ENCODE results near the gene MGAT1.
"Not testable (repeated sequence)": the region's sequence is repeated elsewhere in the genome, so short reads cannot be mapped to it uniquely, and the experiment has no call there.

MGAT1 gene

DNA sequence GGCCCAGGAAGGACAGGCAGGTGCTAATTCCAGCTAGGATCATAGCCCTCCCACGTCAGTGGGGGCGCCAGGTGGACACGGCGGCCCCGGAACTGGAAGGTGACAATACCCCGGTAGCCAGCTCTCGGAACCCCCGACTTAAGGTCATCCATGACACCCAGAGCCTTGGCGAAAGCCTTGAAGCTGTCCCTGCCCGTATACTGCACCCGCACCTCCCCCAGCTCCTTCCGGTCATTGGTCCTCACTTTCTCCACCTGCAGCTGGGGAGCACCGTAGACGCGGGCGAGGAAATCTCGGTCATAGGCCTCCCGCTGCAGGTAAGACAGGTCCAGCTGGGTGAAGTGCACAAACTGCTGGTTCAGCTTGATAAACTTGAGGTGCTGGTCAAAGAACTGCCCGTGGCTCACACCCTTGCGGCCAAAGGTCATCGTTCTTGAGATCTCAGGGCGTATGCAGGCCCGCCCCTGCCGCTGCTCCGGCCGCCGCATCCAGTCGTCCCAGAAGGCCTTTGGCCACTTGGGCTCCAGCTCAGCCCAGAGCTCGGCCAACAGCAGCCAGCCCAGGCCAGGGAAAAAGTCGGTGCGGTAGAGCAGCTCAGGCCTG is 10.9 kb downstream of the MGAT1 start:
- no peak for DNase-seq (ENCODE audit: low spot score in 2 of 2)
- ATAC-seq (ENCODE audit: low read depth) = no peak
- Mint-ChIP-seq H3K4me3 (no peak overlapping the region), H3K4me1 (peaks cover 37% of the 10 kb centered on the region), H3K27ac (no peak overlapping the region), H3K27me3 (no peaks in the 10 kb centered on the region), H3K9me3 (no peaks in the 10 kb centered on the region), H3K36me3 (peaks cover 12% of the 10 kb centered on the region)

DNA sequence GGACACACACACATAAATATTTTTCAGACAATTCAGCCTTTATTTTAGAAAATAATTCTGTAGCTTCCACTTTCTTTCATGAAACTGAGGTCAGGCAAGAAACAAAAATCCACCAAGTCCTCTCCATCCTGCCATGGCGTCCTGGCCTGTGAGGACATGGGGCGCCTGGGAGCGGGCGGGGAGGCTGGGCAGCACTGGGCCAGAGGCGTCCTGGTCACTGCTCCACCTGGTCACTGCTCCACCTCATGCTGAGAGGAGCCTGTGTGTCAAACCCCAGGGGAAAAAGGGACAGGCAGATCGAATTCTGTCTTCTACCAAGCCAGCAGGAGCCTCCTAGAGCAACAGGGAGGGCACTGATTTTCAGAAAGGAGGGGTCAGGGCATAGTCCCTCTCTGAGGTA is 12.1 kb downstream of the MGAT1 start:
- Mint-ChIP-seq H3K27ac (peak overlapping the region; percentile 42), H3K4me3 (no peak overlapping the region), H3K4me1 (peaks cover 39% of the 10 kb centered on the region), H3K36me3 (peaks cover 12% of the 10 kb centered on the region), H3K27me3 (no peaks in the 10 kb centered on the region), H3K9me3 (no peaks in the 10 kb centered on the region)
- DNase-seq (ENCODE audit: low spot score in 2 of 2) (no peak), ATAC-seq (ENCODE audit: low read depth) (no peak)

DNA sequence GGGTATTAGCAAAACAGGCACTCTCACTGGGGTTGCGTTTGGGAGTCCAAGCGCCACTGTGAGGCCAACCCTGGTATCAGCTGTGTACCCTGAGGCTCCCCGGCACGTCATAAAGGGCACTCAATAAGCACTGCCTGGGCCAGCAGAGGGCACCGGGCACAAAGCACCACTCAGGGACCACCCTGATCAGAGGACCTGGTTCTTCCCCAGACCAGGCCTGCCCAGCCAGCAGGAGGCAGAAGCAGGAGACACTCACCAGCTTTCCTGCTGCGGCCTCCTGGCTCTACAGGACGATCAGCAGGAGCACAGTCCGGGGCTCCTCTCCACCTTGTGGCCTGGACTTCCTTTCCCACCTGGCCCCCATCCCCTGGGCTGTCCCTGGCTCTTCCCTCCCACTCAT is 12.6 kb downstream of the MGAT1 start:
- Mint-ChIP-seq H3K4me1 (peaks cover 35% of the 10 kb centered on the region), H3K36me3 (peaks cover 10% of the 10 kb centered on the region), H3K27me3 (no peaks in the 10 kb centered on the region), H3K4me3 (no peak overlapping the region), H3K9me3 (no peaks in the 10 kb centered on the region), H3K27ac (peak overlapping the region; percentile 42)
- DNase-seq (ENCODE audit: low spot score in 2 of 2) (no peak), ATAC-seq (ENCODE audit: low read depth) (peak; percentile 56)

DNA sequence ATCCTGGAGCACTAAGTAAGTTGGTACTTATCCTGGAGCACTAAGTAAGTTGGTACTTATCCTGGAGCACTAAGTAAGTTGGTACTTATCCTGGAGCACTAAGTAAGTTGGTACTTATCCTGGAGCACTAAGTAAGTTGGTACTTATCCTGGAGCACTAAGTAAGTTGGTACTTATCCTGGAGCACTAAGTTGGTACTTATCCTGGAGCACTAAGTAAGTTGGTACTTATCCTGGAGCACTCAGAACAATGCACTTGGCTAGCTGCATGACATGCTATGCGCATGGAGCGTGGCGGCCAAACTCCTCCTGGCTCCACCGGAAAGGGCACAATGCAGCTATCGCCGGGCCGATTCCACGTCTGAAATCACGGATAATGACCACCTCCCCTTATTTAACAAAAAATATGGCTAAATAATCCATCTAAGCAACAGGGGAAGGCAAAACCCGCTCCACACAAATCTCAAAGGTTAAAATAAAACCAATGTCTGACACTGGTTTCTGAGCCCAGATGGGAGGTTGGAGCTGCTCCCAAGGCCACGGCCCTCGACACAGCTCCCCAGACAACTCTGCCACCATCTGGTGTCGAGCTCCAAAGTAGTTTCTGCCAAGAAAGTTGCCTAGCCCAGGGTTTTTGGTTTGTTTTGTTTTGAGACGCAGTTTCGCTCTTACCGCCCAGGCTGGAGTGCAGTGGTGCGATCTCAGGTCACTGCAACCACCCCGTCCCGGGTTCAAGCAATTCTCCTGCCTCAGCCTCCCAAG is 13.8 kb downstream of the MGAT1 start:
- not testable (repeated sequence) for ATAC-seq (ENCODE audit: low read depth); H3K36me3 Mint-ChIP-seq; H3K27ac Mint-ChIP-seq; H3K9me3 Mint-ChIP-seq; H3K27me3 Mint-ChIP-seq; H3K4me3 Mint-ChIP-seq; DNase-seq (ENCODE audit: low spot score in 2 of 2)
- H3K4me1 Mint-ChIP-seq = peaks cover 30% of the 10 kb centered on the region

DNA sequence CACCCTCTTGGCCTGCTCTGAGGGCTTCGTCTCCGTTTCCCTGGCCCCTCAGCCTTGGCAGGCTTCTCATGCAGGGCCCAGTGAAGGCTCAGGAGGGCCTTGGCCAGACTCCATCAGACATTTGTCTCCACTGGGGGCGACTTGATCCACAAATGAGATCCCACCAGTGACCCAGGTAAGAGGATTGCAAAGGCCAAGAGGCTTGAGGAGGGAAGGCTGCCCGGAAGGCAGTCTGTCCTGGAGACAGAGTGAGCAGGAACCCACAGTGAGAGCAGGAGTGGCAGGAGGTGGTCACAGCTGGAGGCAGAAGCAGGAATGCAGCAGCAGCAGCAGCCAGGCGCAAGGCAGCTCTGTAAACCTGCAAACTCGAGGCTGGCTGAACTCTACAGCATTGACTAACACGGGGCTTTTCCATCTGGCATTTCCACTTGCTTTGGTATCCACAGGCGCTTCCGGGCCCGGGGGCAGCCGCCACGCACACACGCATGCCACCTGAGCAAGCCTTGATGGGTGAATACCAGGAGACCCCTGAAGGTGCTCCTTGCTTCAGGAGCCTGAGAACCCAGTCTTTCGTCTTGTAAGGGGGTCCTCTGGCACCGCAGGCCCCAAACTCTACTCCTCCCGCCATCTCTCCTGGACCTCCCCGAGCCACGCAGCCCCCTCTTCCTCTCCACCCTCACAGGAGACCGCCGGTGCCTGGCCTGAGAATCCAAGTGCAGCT is 14.7 kb downstream of the MGAT1 start:
- H3K36me3 Mint-ChIP-seq = peaks cover 3% of the 10 kb centered on the region
- no peak overlapping the region for H3K27ac Mint-ChIP-seq
- no peaks in the 10 kb centered on the region for H3K9me3 Mint-ChIP-seq
- peaks cover 21% of the 10 kb centered on the region for H3K4me1 Mint-ChIP-seq
- DNase-seq (ENCODE audit: low spot score in 2 of 2) (no peak), ATAC-seq (ENCODE audit: low read depth) (no peak)
- H3K27me3 Mint-ChIP-seq = no peaks in the 10 kb centered on the region
- no peak overlapping the region for H3K4me3 Mint-ChIP-seq

DNA sequence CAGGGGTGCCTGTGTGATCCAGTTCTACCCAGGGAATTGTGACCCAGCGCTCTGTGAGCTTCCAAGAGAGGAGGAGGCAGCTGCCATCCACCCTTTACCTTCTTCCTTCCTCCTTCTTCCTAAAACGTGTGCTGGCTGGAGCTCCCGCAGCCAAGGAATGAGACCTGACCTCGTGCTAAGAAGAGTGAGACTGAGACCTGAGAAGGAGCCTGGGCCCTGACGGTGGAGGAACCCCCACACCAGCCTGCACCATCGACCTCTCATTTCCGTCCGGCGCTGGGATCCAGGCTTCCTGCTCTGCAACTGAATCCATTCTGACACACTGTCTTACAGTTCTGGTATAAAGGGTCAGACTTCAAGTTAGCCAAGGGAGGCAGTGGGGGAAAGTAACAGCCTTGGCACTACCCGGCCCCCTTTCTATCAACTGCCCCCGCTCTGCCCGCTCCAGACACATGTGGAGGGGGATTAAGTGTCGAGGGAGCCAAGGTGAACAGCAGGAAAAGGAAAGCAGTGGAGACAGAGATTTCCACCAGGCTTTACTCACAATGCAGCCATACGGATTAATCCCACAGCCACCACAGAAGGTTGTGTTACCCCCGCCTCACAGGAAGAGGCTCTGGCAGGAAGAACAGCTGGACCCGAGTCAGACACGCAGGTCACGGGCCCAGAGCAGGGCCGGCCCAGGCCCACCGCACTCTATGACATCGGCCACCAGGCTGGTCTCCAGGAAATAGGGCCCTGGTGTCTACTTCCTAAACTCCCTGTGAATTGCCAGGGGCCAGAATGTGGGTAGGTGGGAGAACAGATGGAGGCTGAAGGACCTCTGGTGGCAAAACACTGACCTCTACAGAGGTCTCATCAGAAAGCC is 15.8 kb downstream of the MGAT1 start:
- no peak overlapping the region for H3K4me3 Mint-ChIP-seq
- ATAC-seq (ENCODE audit: low read depth) (no peak), DNase-seq (ENCODE audit: low spot score in 2 of 2) (no peak)
- H3K27me3 Mint-ChIP-seq = no peaks in the 10 kb centered on the region
- peaks cover 3% of the 10 kb centered on the region for H3K36me3 Mint-ChIP-seq
- no peaks in the 10 kb centered on the region for H3K9me3 Mint-ChIP-seq
- peak overlapping the region; percentile 53 for H3K27ac Mint-ChIP-seq
- H3K4me1 Mint-ChIP-seq = peaks cover 21% of the 10 kb centered on the region

DNA sequence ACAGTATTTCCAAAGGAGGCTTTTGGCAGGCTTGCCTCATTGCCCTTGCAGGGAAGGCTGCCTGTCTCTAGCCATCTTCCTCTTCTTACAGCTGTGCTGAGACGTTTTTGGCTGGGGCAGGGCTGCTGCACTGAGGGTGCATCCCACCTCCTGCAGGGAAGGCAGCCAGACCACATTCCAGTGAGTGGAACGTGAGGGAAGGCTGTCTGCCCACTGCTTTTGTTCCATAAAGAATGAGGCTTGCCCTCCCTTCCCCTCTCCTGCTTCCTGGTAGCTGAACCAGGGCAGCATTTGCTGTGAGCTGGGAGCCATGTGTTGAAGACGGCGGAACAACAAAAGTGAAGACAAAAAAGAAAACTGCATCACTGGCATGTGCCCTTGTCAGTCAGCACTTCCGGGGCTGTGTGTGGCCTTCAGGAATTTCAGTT is 16.8 kb downstream of the MGAT1 start:
- no peak overlapping the region for H3K4me3 Mint-ChIP-seq
- DNase-seq (ENCODE audit: low spot score in 2 of 2) (no peak), ATAC-seq (ENCODE audit: low read depth) (no peak)
- peak overlapping the region; percentile 36 for H3K27ac Mint-ChIP-seq
- H3K4me1 Mint-ChIP-seq = peaks cover 21% of the 10 kb centered on the region
- no peaks in the 10 kb centered on the region for H3K9me3 Mint-ChIP-seq
- H3K27me3 Mint-ChIP-seq = no peaks in the 10 kb centered on the region
- peaks cover 3% of the 10 kb centered on the region for H3K36me3 Mint-ChIP-seq

DNA sequence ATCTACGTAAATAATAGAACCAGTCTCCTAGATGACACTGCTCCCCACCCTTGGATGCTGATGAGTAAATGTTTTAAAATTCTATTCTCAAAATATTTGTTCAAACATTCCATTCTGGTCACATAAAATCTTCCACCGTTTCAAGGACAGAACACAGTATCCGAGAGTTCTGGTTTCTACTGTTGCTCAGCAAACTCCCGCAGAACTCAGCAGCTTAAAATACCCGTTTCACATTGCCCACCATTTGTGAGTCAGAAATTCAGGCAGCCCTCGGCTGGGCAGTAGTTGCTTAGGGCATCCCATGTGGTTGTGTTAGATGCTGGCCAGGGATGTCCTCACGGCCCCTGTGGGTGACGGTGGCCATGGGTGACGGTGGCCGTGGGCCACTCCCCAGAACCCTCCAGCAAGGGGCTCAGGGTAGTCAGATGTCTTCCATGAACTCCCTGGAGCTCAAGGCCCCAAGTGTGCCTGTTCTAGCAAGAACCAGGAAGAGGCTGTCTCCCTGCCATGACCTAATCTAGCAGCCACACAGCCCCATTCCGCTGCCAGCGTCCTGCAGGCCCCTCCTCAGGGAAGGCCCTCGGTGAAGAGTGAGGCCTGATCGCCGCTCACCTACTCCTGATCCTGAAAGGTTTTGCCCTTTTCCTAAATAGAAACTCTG is 17.4 kb downstream of the MGAT1 start:
- no peaks in the 10 kb centered on the region for H3K9me3 Mint-ChIP-seq
- no peak for DNase-seq (ENCODE audit: low spot score in 2 of 2)
- H3K27ac Mint-ChIP-seq = peak overlapping the region; percentile 36
- H3K4me1 Mint-ChIP-seq = peaks cover 19% of the 10 kb centered on the region
- H3K27me3 Mint-ChIP-seq = no peaks in the 10 kb centered on the region
- H3K36me3 Mint-ChIP-seq = peaks cover 3% of the 10 kb centered on the region
- ATAC-seq (ENCODE audit: low read depth) = no peak
- no peak overlapping the region for H3K4me3 Mint-ChIP-seq

DNA sequence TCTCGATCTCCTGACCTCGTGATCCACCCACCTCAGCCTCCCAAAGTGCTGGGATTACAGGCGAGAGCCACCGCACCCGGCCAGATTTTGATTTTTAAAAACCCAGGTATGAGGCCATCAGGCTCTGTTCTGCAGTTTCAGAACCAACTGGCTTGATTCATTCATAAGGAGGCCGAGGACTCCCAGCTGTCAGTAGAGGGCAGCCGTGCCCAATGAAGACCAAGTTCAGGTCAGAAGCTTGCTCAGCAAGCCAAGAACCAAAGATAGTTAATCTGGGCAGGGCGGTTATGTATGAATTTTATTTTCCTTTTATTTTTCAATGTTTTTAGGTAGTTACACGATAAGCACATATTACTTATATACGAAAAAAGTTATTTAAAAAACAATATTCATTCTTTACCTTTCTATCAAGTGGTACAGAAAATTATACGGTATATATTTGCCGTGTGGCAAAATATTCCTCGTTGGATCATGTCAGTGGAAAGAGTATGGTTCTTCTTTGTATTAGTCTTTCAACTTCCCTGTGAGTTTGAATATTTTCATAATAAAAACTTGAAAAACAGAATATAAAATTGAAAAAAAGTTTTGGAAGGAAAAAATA is 18.0 kb downstream of the MGAT1 start:
- Mint-ChIP-seq H3K4me3 (no peak overlapping the region), H3K4me1 (peaks cover 17% of the 10 kb centered on the region), H3K27me3 (no peaks in the 10 kb centered on the region), H3K27ac (no peak overlapping the region), H3K36me3 (peaks cover 2% of the 10 kb centered on the region), H3K9me3 (no peaks in the 10 kb centered on the region)
- ATAC-seq (ENCODE audit: low read depth) = peak; percentile 99
- DNase-seq (ENCODE audit: low spot score in 2 of 2) = peak; percentile 55 to 73

DNA sequence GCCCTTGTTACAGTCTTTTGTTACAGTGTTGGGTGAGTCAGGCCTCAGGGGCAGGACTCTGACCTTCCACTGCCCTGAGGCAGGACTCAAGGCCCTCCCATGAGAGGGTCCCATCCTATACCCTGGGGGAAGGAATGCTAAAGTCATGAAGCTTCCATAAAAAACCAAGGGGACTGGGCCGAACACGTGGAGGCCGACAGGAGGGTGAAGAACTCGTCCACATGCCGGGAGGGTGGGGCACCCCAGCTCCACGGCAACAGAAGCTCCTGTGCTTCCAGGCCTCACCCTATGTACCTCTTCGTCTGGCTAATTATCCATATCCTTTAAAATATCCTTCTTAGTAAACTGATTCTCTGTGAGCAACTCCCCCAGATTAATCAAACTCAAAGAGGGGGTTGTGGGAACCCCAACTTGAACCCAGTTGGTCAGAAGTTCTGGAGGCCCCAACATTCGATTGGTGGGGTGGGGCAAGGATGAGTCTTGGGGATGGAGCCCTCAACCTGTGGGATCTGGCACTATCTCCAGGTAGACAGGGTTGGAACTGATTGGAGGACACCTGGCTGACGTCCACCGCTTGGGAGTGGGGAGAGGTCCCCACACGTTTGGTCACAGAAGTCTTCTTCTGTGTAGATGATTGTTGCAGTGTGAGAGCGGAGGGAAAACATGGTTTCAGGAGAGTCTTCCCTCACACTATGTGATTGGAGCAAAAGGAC is 19.1 kb downstream of the MGAT1 start:
- Mint-ChIP-seq H3K4me1 (peaks cover 17% of the 10 kb centered on the region), H3K36me3 (peaks cover 2% of the 10 kb centered on the region), H3K27ac (no peak overlapping the region), H3K4me3 (no peak overlapping the region), H3K9me3 (no peaks in the 10 kb centered on the region), H3K27me3 (no peaks in the 10 kb centered on the region)
- ATAC-seq (ENCODE audit: low read depth) (no peak), DNase-seq (ENCODE audit: low spot score in 2 of 2) (no peak)

DNA sequence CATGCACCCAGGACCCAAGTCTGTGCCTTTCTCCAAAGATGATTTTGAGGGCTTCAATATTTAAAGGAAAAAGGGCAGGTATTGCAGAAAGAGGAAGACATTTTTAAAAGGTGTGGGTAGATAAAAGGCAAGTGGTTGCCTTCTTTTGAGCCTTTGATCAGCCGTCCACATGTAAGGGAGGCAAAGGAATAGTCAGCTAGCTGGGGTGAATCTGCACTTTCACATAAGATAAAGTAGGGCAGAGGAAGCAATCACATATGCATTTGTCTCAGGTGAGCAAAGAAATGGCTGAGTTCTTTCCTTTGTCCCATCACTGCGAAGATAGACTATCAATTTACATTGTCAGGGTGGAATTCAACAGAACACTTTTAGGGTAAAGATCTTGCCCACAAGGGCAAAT is 19.9 kb downstream of the MGAT1 start:
- no peak overlapping the region for H3K4me3 Mint-ChIP-seq
- no peak for ATAC-seq (ENCODE audit: low read depth)
- peaks cover 2% of the 10 kb centered on the region for H3K36me3 Mint-ChIP-seq
- H3K9me3 Mint-ChIP-seq = no peaks in the 10 kb centered on the region
- no peak for DNase-seq (ENCODE audit: low spot score in 2 of 2)
- H3K27ac Mint-ChIP-seq = no peak overlapping the region
- H3K4me1 Mint-ChIP-seq = peaks cover 15% of the 10 kb centered on the region
- no peaks in the 10 kb centered on the region for H3K27me3 Mint-ChIP-seq

DNA sequence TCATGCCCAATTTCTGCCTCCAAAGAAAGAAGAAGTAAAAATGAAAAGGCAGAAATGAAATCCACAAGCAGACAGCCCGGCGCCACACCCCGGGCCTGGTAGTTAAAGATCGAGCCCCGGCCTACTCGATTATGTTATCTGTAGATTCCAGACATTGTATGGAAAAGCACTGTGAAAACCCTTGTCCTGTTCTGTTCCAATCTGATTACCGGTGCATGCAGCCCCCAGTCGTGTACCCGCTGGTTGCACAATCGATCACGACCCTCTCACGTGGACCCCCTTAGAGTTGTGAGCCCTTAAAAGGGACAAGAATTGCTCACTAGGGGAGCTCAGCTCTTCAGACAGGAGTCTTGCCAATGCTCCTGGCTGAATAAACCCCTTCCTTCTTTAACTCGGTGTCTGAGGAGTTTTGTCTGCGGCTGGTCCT is 20.7 kb downstream of the MGAT1 start:
- not testable (repeated sequence) for DNase-seq (ENCODE audit: low spot score in 2 of 2); H3K27ac Mint-ChIP-seq; H3K36me3 Mint-ChIP-seq; H3K9me3 Mint-ChIP-seq; H3K27me3 Mint-ChIP-seq; H3K4me3 Mint-ChIP-seq; ATAC-seq (ENCODE audit: low read depth)
- H3K4me1 Mint-ChIP-seq = peaks cover 13% of the 10 kb centered on the region
